AG04450 (cell line): Measurements from ENCODE around the gene CD160. TPM values are rescaled to one million over a fixed set of nuclear protein-coding genes. Genes with fewer than 3 reads are reported as not detected.

ENCODE experiments used
- CTCF ChIA-PET: fragments of 300-600, 350-600 bp; formaldehyde crosslinking; extraction: SDS; loops from one replicate; lab custom pipeline; 2022; ENCODE audit warnings: antibody characterized with exemption, inconsistent platforms; lab: Charles Lee
- POLR2A ChIA-PET: fragments of 350-600 bp; formaldehyde crosslinking; extraction: SDS; loops from one replicate; lab custom pipeline; 2021; ENCODE audit warnings: antibody characterized with exemption, inconsistent platforms; lab: Yijun Ruan, JAX
- DNase-seq: peaks from one replicate; pipeline ENCODE4 v3.0.0-alpha.2; 2011; ENCODE audit warnings: low read depth, low spot score
- H3K27ac ChIP-seq: one replicate; pipeline ENCODE4 v1.5.1; 2012; ENCODE audit warnings: low read depth, low read length, control low read depth
- H3K27me3 ChIP-seq: one replicate; pipeline ENCODE4 v1.6.0; 2012; ENCODE audit warnings: low read length; ENCODE audit not compliant: control insufficient read depth, insufficient read depth
- H3K4me3 ChIP-seq: 2 replicates; pipeline ENCODE4 v1.5.1; 2011; ENCODE audit warnings: mild to moderate bottlenecking, low read depth, low read length, control low read depth
- H3K9me3 ChIP-seq: 2 replicates; pipeline ENCODE4 v1.5.1; 2012; ENCODE audit warnings: low read length; ENCODE audit not compliant: control insufficient read depth, insufficient read depth
- CTCF ChIP-seq: IDR thresholded peaks from 2 replicates; pipeline ENCODE4 v1.5.1; 2011; ENCODE audit warnings: low read depth, low read length, control low read depth, inconsistent platforms
- polyA plus RNA-seq: library from polyadenylated mRNA; depleted of rRNA; stranded (reverse); fragments of >200 nt; gene quantifications from 2 replicates; pipeline ENCODE4 v1.2.3, GENCODE V29; 2011

CD160 gene
- polyA plus RNA-seq, 1 experiment, result 0.05 TPM

GRCh38 chr1:145782272-145783099 is 63.2 kb downstream of the CD160 start:
- no peak for TF ChIP-seq CTCF
- peak; percentile 69 for DNase-seq
- Histone ChIP-seq H3K27ac (peak overlapping the region; percentile 93), H3K9me3 (no peaks in the 10 kb centered on the region), H3K27me3 (no peaks in the 10 kb centered on the region), H3K4me3 (no peak overlapping the region)
- ChIA-PET POLR2A (interaction anchor here (0.9 kb wide), 2 partner anchors 31 to 42 kb away, joined by 4 to 6 read pairs; no protein-coding TSS in a partner anchor), CTCF (interaction anchor here (1.6 kb wide), 1 partner anchor 9 kb away, joined by 6 read pairs; no protein-coding TSS in a partner anchor)

GRCh38 chr1:145784409-145784808 is 65.1 kb downstream of the CD160 start:
- ChIA-PET CTCF (interaction anchor here (0.6 kb wide), 1 partner anchor 28 kb away, joined by 3 read pairs; no protein-coding TSS in a partner anchor), POLR2A (no interaction called here)
- H3K4me3 ChIP-seq, result no peak overlapping the region
- no peaks in the 10 kb centered on the region for H3K9me3 ChIP-seq
- H3K27ac ChIP-seq, result no peak overlapping the region
- no peak for DNase-seq
- no peaks in the 10 kb centered on the region for H3K27me3 ChIP-seq
- no peak for TF ChIP-seq CTCF

- no peak overlapping the region for H3K27ac ChIP-seq
- H3K9me3 ChIP-seq, result no peaks in the 10 kb centered on the region
- no peak for TF ChIP-seq CTCF
- H3K4me3 ChIP-seq, result no peak overlapping the region
- H3K27me3 ChIP-seq, result no peaks in the 10 kb centered on the region
- CTCF ChIA-PET, result no interaction called here
- POLR2A ChIA-PET, result interaction anchor here (0.7 kb wide), 1 partner anchor 38 kb away, joined by 5 read pairs; the partner anchor contains the start of genes POLR3C and RNF115
- no peak for DNase-seq
These were observed 66.2 kb downstream of the CD160 start for GRCh38 chr1:145785547-145785946.

GRCh38 chr1:145786271-145786670 is 67.0 kb downstream of the CD160 start:
- CTCF ChIA-PET, result no interaction called here
- no peaks in the 10 kb centered on the region for H3K27me3 ChIP-seq
- H3K9me3 ChIP-seq, result no peaks in the 10 kb centered on the region
- POLR2A ChIA-PET, result interaction anchor here (0.7 kb wide), 1 partner anchor 38 kb away, joined by 5 read pairs; the partner anchor contains the start of genes POLR3C and RNF115
- no peak for DNase-seq
- TF ChIP-seq CTCF, result no peak
- no peak overlapping the region for H3K27ac ChIP-seq
- H3K4me3 ChIP-seq, result no peak overlapping the region

GRCh38 chr1:145788580-145788979 is 69.3 kb downstream of the CD160 start:
- POLR2A ChIA-PET, result interaction anchor here (0.5 kb wide), 1 partner anchor 76 kb away, joined by 4 read pairs; no protein-coding TSS in a partner anchor
- DNase-seq, result no peak
- no peak for TF ChIP-seq CTCF
- no peak overlapping the region for H3K27ac ChIP-seq
- H3K4me3 ChIP-seq, result no peak overlapping the region
- no peaks in the 10 kb centered on the region for H3K9me3 ChIP-seq
- H3K27me3 ChIP-seq, result no peaks in the 10 kb centered on the region
- CTCF ChIA-PET, result no interaction called here
